ENCODE data around the gene ERCC8. TPM values are rescaled to one million over a fixed set of nuclear protein-coding genes. Genes with fewer than 3 reads are reported as not detected.

Gene ERCC8
- total RNA-seq, 1 donor from 2014 or later = 11.1 TPM

- Mint-ChIP-seq H3K27ac (ENCODE audit: unreplicated experiment) (no peak overlapping the region), H3K36me3 (ENCODE audit: low read depth) (no peaks in the 10 kb centered on the region), H3K4me1 (ENCODE audit: low read depth) (peaks cover 3% of the 10 kb centered on the region), H3K4me3 (ENCODE audit: unreplicated experiment) (no peak overlapping the region), H3K27me3 (ENCODE audit: low read depth) (peaks cover 20% of the 10 kb centered on the region), H3K9me3 (ENCODE audit: low read depth) (no peaks in the 10 kb centered on the region)
- TF ChIP-seq CTCF (IDR thresholded peaks at IDR 0.05) = no peak
- DNase-seq (ENCODE audit: low spot score) = no peak
These were observed 109.3 kb downstream of the ERCC8 start for GRCh38 chr5:60835554-60835953.

GRCh38 chr5:60833520-60833919, 111.3 kb downstream of the ERCC8 start:
- Mint-ChIP-seq H3K27me3 (ENCODE audit: low read depth) (peaks cover 15% of the 10 kb centered on the region), H3K4me1 (ENCODE audit: low read depth) (peaks cover 3% of the 10 kb centered on the region), H3K36me3 (ENCODE audit: low read depth) (no peaks in the 10 kb centered on the region), H3K27ac (ENCODE audit: unreplicated experiment) (no peak overlapping the region), H3K4me3 (ENCODE audit: unreplicated experiment) (no peak overlapping the region), H3K9me3 (ENCODE audit: low read depth) (no peaks in the 10 kb centered on the region)
- DNase-seq (ENCODE audit: low spot score) = no peak
- TF ChIP-seq CTCF (IDR thresholded peaks at IDR 0.05) = no peak

DNA sequence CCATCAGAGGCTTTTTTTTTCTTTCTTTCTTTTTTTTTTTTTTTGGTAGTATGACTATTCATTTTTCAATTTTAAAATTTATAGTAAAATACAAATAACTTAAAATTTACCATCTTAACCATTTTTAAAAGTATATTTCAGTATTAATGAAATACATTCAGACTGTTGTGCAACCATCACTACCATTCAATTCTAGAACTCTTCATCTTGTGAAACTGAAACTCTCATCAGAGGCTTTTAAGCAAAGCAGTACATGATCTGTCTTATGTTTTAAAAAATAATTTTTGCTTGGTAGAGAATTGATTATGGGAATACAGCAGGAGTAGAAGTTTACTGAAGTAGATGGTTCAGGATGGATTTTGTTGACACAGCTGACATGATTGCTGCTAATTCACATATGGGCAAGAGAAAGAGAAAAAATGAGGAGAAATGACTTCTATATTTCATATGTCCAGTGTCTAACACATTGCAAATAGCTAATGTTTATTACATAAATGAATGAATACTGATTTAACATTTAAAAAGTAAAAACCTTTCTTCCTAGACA, 114.2 kb downstream of the ERCC8 start:
- H3K4me1 Mint-ChIP-seq (ENCODE audit: low read depth) = peaks cover 2% of the 10 kb centered on the region
- no peaks in the 10 kb centered on the region for H3K9me3 Mint-ChIP-seq (ENCODE audit: low read depth)
- DNase-seq (ENCODE audit: low spot score) = no peak
- no peak for TF ChIP-seq CTCF (IDR thresholded peaks at IDR 0.05)
- no peaks in the 10 kb centered on the region for H3K36me3 Mint-ChIP-seq (ENCODE audit: low read depth)
- no peak overlapping the region for H3K27ac Mint-ChIP-seq (ENCODE audit: unreplicated experiment)
- peaks cover 13% of the 10 kb centered on the region for H3K27me3 Mint-ChIP-seq (ENCODE audit: low read depth)
- H3K4me3 Mint-ChIP-seq (ENCODE audit: unreplicated experiment) = no peak overlapping the region

DNA sequence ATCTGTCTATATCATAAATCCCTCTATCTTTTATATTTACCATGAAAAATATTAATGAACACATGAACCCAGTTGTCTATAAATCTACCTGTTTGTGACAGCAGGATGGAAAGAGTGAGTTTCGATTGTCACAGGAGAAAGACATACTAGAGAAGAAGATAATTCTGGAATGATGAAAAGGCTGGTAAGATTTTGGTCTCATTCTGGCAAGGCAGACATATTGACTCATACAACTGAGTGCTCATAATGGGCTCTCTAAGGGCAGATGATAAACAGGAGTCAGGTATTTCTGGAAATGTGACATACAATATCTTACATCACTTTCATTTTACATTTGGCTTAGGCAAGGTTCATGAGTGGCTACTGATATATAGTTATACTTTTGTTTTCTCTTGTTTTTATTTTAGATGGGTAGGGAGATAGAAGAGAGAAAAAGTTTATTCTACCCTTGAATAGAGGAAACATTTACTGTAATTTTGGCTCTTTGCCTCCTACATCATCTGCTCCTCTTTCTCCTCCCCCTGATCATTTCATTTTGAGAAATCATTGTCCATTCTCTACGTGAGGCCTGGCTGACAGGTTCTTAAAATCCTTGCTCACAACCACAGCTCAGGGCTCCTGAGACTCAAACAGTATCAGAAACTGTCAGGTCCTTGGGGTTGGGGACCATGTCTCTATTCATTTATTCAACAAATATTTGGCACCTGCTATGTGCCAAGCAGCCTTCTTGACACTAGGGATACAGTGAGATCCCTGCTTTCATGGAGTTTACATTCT, 115.2 kb downstream of the ERCC8 start:
- Mint-ChIP-seq H3K9me3 (ENCODE audit: low read depth) (no peaks in the 10 kb centered on the region), H3K4me3 (ENCODE audit: unreplicated experiment) (no peak overlapping the region), H3K27me3 (ENCODE audit: low read depth) (peaks cover 12% of the 10 kb centered on the region), H3K4me1 (ENCODE audit: low read depth) (no peaks in the 10 kb centered on the region), H3K27ac (ENCODE audit: unreplicated experiment) (no peak overlapping the region), H3K36me3 (ENCODE audit: low read depth) (no peaks in the 10 kb centered on the region)
- no peak for DNase-seq (ENCODE audit: low spot score)
- TF ChIP-seq CTCF (IDR thresholded peaks at IDR 0.05) = no peak

DNA sequence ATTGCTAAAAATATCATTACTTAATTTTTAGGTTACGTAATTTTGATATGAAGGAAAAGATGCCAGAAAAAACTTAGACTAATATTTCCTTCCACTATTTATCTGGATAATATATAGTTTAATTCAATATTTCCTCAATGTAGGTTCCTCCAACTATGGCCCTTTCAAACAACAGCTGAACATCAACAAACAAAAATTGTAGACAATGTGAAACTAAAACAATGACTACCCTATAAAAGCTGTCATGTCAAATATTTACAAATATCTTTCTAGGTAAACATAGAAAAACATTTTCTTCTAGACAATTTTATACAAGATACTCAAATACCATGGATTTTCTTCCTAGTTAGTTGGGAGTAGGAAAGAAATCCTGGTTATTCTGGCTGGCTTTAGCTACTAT, 117.7 kb downstream of the ERCC8 start:
- H3K36me3 Mint-ChIP-seq (ENCODE audit: low read depth) = no peaks in the 10 kb centered on the region
- TF ChIP-seq CTCF (IDR thresholded peaks at IDR 0.05) = no peak
- no peaks in the 10 kb centered on the region for H3K4me1 Mint-ChIP-seq (ENCODE audit: low read depth)
- no peak for DNase-seq (ENCODE audit: low spot score)
- H3K9me3 Mint-ChIP-seq (ENCODE audit: low read depth) = no peaks in the 10 kb centered on the region
- H3K4me3 Mint-ChIP-seq (ENCODE audit: unreplicated experiment) = no peak overlapping the region
- peaks cover 12% of the 10 kb centered on the region for H3K27me3 Mint-ChIP-seq (ENCODE audit: low read depth)
- H3K27ac Mint-ChIP-seq (ENCODE audit: unreplicated experiment) = no peak overlapping the region
